Measurements from ENCODE around the gene UMPS. TPM values are rescaled to one million over a fixed set of nuclear protein-coding genes. Genes with fewer than 3 reads are reported as not detected.
"Not testable (repeated sequence)": the region's sequence is repeated elsewhere in the genome, so short reads cannot be mapped to it uniquely, and the experiment has no call there.

The UMPS gene
- total RNA-seq, 1 donor from 2014 or later, result 22.2 TPM

- DNase-seq (no peak), ATAC-seq (no peak)
- no peak for TF ChIP-seq CTCF (IDR thresholded peaks at IDR 0.05)
Observed at GRCh38 chr3:124699686-124700396, 30.4 kb upstream of the UMPS start.

DNA sequence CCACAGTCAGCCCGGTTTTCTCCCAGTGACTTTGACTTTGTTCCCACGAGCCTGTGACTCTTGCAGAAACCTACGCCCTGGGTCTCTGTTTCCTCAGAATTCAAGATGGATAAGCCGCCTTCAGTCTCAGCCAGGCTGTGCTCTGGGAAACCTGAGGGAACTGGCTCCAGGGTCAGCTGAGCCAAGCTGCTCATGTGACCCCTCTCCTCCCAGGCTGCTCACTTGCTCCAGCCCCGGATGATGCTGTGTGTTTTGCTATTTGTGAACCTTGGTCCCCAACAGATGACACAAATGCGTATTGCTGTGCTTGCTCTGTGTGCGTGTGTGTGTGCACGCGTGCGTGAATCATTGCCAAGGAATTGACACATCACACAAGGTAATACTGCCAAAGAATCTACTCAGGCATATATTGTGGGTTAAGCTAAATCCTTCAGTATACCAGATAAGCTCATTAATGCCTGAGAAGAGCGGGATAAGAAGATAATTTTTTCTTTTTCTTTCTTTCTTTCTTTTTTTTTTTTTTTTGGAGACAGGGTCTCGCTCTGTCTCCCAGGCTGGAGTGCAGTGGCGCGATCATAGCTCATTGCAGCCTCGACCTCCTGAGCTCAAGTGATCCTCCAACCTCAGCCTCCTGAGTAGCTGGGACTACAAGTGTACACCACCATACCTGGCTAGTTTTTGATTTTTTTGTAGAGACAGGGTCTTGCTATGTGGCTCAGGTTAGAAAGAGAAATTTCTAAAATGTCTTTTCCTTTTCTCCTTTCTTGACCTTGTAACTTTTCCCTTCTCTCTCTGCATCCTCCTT is 29.2 kb upstream of the UMPS start:
- Histone ChIP-seq H3K36me3 (no peaks in the 10 kb centered on the region), H3K4me1 (no peaks in the 10 kb centered on the region), H3K27ac (no peak overlapping the region), H3K4me3 (no peak overlapping the region), H3K27me3 (no peaks in the 10 kb centered on the region), H3K9me3 (no peaks in the 10 kb centered on the region)
- no peak for TF ChIP-seq CTCF (IDR thresholded peaks at IDR 0.05)
- intact Hi-C loops (cut with DNase I), result no loop called here
- ATAC-seq (no peak), DNase-seq (no peak)

More at GRCh38 chr3:124699686-124700396, 30.4 kb upstream of the UMPS start:
- Histone ChIP-seq H3K9me3 (no peaks in the 10 kb centered on the region), H3K4me1 (no peaks in the 10 kb centered on the region), H3K4me3 (no peak overlapping the region), H3K36me3 (no peaks in the 10 kb centered on the region), H3K27me3 (no peaks in the 10 kb centered on the region), H3K27ac (no peak overlapping the region)
- intact Hi-C loops (cut with DNase I), result no loop called here

DNA sequence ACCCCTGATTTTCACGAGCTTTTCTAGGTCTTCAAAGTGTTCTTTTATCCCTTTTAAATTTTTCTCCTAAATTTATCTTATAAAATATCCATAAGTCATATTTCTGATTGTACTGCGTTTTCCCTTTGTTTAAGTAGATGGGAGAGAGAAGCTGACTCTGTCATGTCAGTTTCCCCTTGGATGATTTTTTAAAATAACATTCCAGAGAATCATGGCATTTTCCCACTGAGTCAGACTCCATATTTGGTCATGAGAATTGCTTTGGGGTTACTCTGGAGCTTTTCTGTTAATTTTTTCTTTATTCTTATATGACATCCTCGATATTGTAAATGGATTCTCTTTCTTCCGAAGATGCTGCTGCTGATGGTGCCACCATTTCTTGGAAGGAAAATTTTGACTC is 28.6 kb upstream of the UMPS start:
- DNase-seq (no peak), ATAC-seq (no peak)
- intact Hi-C loops (cut with DNase I), result no loop called here
- Histone ChIP-seq H3K27me3 (no peaks in the 10 kb centered on the region), H3K9me3 (no peaks in the 10 kb centered on the region), H3K4me1 (no peaks in the 10 kb centered on the region), H3K36me3 (no peaks in the 10 kb centered on the region), H3K4me3 (no peak overlapping the region), H3K27ac (no peak overlapping the region)
- TF ChIP-seq CTCF (IDR thresholded peaks at IDR 0.05), result no peak

DNA sequence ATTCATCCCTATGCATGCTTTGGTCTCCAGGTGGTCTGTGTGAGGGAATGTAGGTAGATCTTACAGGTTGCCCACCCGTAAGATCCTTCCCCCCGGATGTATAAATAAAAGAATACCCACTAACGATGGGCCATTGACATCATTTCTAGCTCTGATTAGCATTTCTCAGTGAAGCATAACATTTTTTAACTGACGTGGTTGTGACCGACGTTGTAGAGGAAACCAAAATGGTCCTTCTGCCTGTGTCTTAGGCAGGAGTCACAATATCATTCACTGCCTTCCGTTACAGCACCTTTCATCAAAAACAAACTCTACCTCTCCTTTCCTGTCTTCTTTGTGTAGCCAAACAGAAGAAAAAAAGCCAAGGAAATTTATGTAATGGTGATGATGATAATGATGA is 27.3 kb upstream of the UMPS start:
- intact Hi-C loops (cut with DNase I), result no loop called here
- TF ChIP-seq CTCF (IDR thresholded peaks at IDR 0.05), result no peak

GRCh38 chr3:124705552-124705951 is 24.7 kb upstream of the UMPS start:
- H3K27ac ChIP-seq, result no peak overlapping the region
- H3K4me1 ChIP-seq, result no peaks in the 10 kb centered on the region
- H3K4me3 ChIP-seq, result no peak overlapping the region
- DNase-seq (no peak), ATAC-seq (no peak)
- intact Hi-C loops (cut with DNase I), result no loop called here
- no peak for TF ChIP-seq CTCF (IDR thresholded peaks at IDR 0.05)
- H3K36me3 ChIP-seq, result no peaks in the 10 kb centered on the region
- H3K27me3 ChIP-seq, result no peaks in the 10 kb centered on the region
- H3K9me3 ChIP-seq, result no peaks in the 10 kb centered on the region

More for the DNA sequence above, 27.3 kb upstream of the UMPS start:
- Histone ChIP-seq H3K27me3 (no peaks in the 10 kb centered on the region), H3K4me3 (no peak overlapping the region), H3K36me3 (no peaks in the 10 kb centered on the region), H3K27ac (no peak overlapping the region), H3K4me1 (no peaks in the 10 kb centered on the region), H3K9me3 (no peaks in the 10 kb centered on the region)
- ATAC-seq, result no peak
- no peak for DNase-seq

DNA sequence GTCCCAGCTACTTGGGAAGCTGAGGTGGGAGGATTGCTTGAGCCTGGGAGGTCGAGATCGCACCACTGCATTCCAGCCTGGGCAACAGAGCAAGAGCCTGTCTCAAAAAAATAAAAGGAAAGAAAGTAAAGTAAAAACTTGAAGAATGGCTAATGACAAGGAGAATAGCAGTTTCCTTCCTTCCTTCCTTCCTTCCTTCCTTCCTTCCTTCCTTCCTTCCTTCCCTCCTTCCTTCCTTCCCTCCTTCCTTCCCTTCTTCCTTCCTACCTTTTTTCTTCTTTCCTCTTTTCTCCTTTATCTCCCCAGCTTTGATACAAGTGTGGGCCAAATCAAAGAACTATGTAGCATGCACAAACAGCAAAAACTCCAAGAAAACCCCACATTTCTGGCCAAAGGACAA is 23.0 kb upstream of the UMPS start:
- H3K9me3 ChIP-seq; intact Hi-C loops (cut with DNase I); ATAC-seq; H3K27me3 ChIP-seq; H3K36me3 ChIP-seq; H3K4me1 ChIP-seq; H3K4me3 ChIP-seq; H3K27ac ChIP-seq; DNase-seq: not testable (repeated sequence)
